ENCODE results near the gene ANAPC2. TPM values are rescaled to one million over a fixed set of nuclear protein-coding genes. Genes with fewer than 3 reads are reported as not detected.

Gene ANAPC2
- total and polyA plus RNA-seq, 12 donors, result 23.7 to 69.6 (median 27.7) TPM

DNA sequence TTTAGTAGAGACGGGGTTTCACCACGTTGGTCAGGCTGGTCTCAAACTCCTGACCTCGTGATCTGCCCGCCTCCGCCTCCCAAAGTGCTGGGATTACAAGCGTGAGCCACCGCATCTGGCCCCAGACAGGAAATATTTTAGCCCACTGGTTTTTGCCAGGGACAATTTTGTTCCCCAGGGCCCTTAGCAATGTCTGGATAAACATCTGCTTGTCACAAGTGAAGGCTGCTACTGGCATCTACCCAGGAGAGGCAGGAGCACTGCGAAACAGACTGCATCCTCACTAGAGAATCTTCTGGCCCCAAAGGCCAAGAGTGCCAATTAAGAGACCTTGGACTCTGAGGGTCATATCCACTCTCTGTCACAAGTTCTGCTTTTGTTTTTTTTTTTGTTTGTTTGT is 14.6 kb upstream of the ANAPC2 start:
- Histone ChIP-seq H3K9me3 (no peaks in the 10 kb centered on the region), H3K36me3 (peaks cover 0 to 7% (median 0%) of the 10 kb centered on the region in 9 donors), H3K4me3 (no peak overlapping the region), H3K4me1 (peaks cover 38 to 78% (median 72%) of the 10 kb centered on the region in 9 donors), H3K27ac (no peak overlapping the region), H3K27me3 (no peaks in the 10 kb centered on the region)
- intact Hi-C loops (cut with DNase I), result no loop called here
- ATAC-seq (no peak), DNase-seq (no peak)
- 72 to 74% methylated on average over 8 of the region's 8 CpGs for WGBS, 2 donors
- TF ChIP-seq, protein P1, sequence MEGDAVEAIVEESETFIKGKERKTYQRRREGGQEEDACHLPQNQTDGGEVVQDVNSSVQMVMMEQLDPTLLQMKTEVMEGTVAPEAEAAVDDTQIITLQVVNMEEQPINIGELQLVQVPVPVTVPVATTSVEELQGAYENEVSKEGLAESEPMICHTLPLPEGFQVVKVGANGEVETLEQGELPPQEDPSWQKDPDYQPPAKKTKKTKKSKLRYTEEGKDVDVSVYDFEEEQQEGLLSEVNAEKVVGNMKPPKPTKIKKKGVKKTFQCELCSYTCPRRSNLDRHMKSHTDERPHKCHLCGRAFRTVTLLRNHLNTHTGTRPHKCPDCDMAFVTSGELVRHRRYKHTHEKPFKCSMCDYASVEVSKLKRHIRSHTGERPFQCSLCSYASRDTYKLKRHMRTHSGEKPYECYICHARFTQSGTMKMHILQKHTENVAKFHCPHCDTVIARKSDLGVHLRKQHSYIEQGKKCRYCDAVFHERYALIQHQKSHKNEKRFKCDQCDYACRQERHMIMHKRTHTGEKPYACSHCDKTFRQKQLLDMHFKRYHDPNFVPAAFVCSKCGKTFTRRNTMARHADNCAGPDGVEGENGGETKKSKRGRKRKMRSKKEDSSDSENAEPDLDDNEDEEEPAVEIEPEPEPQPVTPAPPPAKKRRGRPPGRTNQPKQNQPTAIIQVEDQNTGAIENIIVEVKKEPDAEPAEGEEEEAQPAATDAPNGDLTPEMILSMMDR (IDR thresholded peaks at IDR 0.05), result no peak

DNA sequence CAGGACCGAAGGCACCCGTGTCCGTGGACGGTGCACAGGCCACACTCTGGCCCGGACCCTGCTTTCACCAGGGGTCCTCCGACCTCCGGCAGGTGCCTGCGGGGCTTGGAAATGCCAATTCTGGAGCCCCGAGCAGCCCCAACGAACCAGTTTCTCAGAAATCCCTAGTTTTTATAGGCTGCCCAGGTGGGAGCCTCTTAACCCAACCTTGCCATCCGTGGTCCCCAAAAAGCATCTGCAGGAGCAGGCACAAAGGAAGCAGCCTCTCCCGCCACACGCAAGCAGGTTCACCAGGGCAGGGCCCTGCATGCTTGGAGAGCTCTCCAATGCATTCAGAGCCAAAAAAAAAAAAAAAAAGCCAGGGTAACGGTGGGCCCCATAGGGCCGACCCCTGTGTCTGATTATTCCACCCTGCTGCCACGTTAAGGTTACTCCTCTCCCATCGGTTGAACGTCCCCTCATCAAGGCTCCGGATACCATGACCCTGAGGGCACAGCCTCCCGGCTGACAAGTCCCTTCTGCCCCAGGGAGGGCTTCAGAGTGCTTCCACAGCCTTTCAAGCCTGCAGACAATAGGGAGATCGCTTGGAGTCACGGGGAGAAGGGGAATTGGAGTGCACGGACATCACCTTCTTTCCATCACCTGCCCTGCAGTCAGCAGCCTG is 13.0 kb upstream of the ANAPC2 start:
- H3K27me3 ChIP-seq, result no peaks in the 10 kb centered on the region
- H3K4me1 ChIP-seq, result peaks cover 46 to 83% (median 74%) of the 10 kb centered on the region in 9 donors
- 11% methylated on average over 23 of the region's 23 CpGs for WGBS, 2 donors
- no peak for ATAC-seq
- no peaks in the 10 kb centered on the region for H3K9me3 ChIP-seq
- intact Hi-C loops (cut with DNase I), result loop anchor here in 1 of 10 donors (2.0 kb wide), 1 partner anchor 21 kb away; the partner anchor contains the start of gene RNF208
- H3K36me3 ChIP-seq, result no peaks in the 10 kb centered on the region
- no peak for DNase-seq
- peak overlapping the region; percentile 42 to 84 (median 72) for H3K4me3 ChIP-seq
- TF ChIP-seq, protein P1 (IDR thresholded peaks at IDR 0.05), result no peak
- peak overlapping the region; percentile 33 to 96 (median 90) for H3K27ac ChIP-seq

DNA sequence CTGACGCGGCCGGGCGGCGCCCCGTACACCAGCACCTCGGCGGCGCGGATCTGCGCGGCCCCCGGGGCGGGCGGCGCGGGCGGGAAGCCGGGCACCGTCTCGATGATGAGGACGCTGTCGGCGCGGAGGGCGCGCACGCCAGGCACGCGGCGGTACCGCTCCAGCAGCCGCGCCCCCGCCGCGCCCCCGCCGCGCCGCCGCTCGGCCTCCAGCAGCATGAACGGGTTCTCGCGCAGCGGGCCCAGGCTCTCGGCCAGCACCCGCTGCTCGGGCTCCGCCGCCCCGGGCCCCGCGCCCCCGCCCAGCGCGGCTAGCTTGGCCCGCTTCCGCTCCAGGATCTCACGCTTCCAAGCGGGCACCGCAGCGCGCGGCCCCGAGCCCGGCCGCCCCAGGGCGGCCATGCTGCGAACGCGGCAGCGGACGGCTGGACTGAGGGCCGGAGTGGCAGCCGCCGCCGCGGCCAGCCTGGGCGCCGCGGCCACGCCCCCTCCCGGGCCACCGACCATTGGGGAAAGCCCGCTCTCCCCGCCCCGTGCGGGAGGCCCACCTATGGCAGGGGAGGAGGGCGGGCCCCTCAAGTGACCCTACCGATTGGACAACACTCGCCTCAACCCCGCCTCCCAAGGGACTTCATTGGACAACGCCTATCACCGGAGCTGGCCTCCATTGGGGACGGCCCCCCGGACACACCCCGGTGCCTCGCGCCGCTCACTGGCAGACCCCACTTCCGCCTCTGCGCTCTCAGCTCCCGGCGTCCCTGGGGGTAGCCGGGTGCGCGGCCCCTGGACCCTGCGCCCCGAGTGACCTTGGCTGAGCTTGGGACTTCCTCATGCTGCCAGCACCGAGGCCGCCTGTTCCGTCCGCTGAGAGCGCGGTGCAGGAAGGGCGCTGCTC is 12.2 kb upstream of the ANAPC2 start, which contains the start of gene TPRN:
TSS of gene TPRN (minus strand) at position 431 of the 894 bp plus-strand sequence. CDS start at position 401, 30 bp downstream.
- Histone ChIP-seq H3K27ac (peak within 1 kb of the TSS; percentile 48 to 96 (median 90)), H3K36me3 (no peaks in the 10 kb centered on the region), H3K4me1 (peaks cover 50 to 86% (median 76%) of the 10 kb centered on the region in 9 donors), H3K9me3 (no peaks in the 10 kb centered on the region), H3K27me3 (no peaks in the 10 kb centered on the region), H3K4me3 (peak within 1 kb of the TSS; percentile 42 to 84 (median 72))
- TF ChIP-seq, protein P1 (IDR thresholded peaks at IDR 0.05), result no peak
- intact Hi-C loops (cut with DNase I), result loop anchor here in 1 of 10 donors (2.0 kb wide), 1 partner anchor 22 kb away; the partner anchor contains the start of gene RNF208
- DNase-seq, result peak; percentile 99 to 100
- WGBS, 2 donors, result 0 to 1% methylated on average over 86 to 118 of the region's 118 CpGs
- peak; percentile 95 to 99 (median 98) for ATAC-seq

Data from heart right ventricle (tissue), 16 donors.